ENCODE results near the gene OR2T35. TPM values are rescaled to one million over a fixed set of nuclear protein-coding genes. Genes with fewer than 3 reads are reported as not detected.

Gene OR2T35
- total RNA-seq, 1 experiment from 2014 or later, result not detected

- Histone ChIP-seq H3K9me3 (ENCODE audit: control insufficient read depth in 1 of 2, insufficient read depth in 1 of 2, low read depth in 1 of 2, low read length in 2 of 2) (no peaks in the 10 kb centered on the region), H3K27me3 (ENCODE audit: insufficient read depth, low read length) (0 out of 2 replicates have a peak, but pooled peaks cover 3% of the 10 kb centered on the region), H3K9me2 (ENCODE audit: insufficient read depth) (no peaks in the 10 kb centered on the region), H3K36me3 (ENCODE audit: control insufficient read depth in 1 of 2, insufficient read depth in 2 of 2, low read length in 2 of 2) (no peaks in the 10 kb centered on the region), H3K9ac (ENCODE audit: low read length) (no peak overlapping the region), H3K4me3 (replicated peaks in 1 of 2; ENCODE audit: low read depth in 1 of 2, low read length in 2 of 2) (no peak overlapping the region), H4K20me1 (ENCODE audit: insufficient read depth) (no peaks in the 10 kb centered on the region), H2AFZ (ENCODE audit: low read depth, low read length, poor library complexity, severe bottlenecking) (no peak overlapping the region), H3K27ac (ENCODE audit: low read depth, low read length) (no peak overlapping the region), H3K4me1 (ENCODE audit: control insufficient read depth in 1 of 2, insufficient read depth in 2 of 2, low read length in 2 of 2) (no peaks in the 10 kb centered on the region), H3K79me2 (ENCODE audit: insufficient read depth, low read length) (no peaks in the 10 kb centered on the region), H3K4me2 (ENCODE audit: low read length) (no peak overlapping the region)
- no TSS peak for BruUV-seq (replicated peaks)
- ChIA-PET POLR2A (no interaction called here), CTCF (no interaction called here), RAD21 (ENCODE audit: low non-redundant PET in 1 of 2, low total read pairs in 2 of 2, uncharacterized antibody in 2 of 2, unreplicated experiment in 2 of 2) (no interaction called here)
- DNase-seq (ENCODE audit: low read depth, low spot score), result no peak
- TF ChIP-seq POLR2A (IDR thresholded peaks at IDR 0.05; ENCODE audit: borderline replicate concordance, extremely low read depth, insufficient read depth, insufficient read length), result no peak
- TF ChIP-seq EGR1 (IDR thresholded peaks at IDR 0.05; ENCODE audit: low read depth), result no peak
- intact Hi-C loops (cut with micrococcal nuclease), result no loop called here
- ATAC-seq, result peak; percentile 30; the same call in 1 of the 2 replicates
These were observed 33.1 kb downstream of the OR2T35 start for GRCh38 chr1:248611883-248612414.

DNA sequence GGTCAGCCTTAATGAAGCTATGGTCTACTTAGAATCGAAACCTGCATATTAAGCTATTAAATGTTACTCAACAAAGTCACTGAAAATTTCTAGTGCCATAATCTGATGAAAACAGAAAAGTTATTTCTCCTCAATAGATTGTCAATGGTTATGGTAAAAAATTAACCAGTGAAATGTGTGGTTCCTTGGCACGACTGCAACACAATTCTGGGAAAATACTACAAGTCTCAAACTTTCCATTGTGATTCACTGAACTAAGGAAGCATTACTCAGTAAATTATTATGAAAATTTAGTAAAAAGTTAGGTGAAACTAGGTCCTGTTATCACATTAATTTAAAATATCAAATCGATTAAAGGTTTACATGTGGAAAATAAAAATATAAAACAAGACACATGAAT, 34.8 kb downstream of the OR2T35 start:
- intact Hi-C loops (cut with micrococcal nuclease), result no loop called here

More for the DNA sequence above, 34.8 kb downstream of the OR2T35 start:
- BruUV-seq (replicated peaks), result no TSS peak
- Histone ChIP-seq H2AFZ (ENCODE audit: low read depth, low read length, poor library complexity, severe bottlenecking) (no peak overlapping the region), H3K9me2 (ENCODE audit: insufficient read depth) (no peaks in the 10 kb centered on the region), H3K4me1 (ENCODE audit: control insufficient read depth in 1 of 2, insufficient read depth in 2 of 2, low read length in 2 of 2) (no peaks in the 10 kb centered on the region), H3K4me3 (replicated peaks in 1 of 2; ENCODE audit: low read depth in 1 of 2, low read length in 2 of 2) (no peak overlapping the region), H3K36me3 (ENCODE audit: control insufficient read depth in 1 of 2, insufficient read depth in 2 of 2, low read length in 2 of 2) (no peaks in the 10 kb centered on the region), H3K9ac (ENCODE audit: low read length) (no peak overlapping the region), H3K4me2 (ENCODE audit: low read length) (no peak overlapping the region), H3K27ac (ENCODE audit: low read depth, low read length) (no peak overlapping the region), H3K79me2 (ENCODE audit: insufficient read depth, low read length) (no peaks in the 10 kb centered on the region), H3K9me3 (ENCODE audit: control insufficient read depth in 1 of 2, insufficient read depth in 1 of 2, low read depth in 1 of 2, low read length in 2 of 2) (no peaks in the 10 kb centered on the region), H4K20me1 (ENCODE audit: insufficient read depth) (no peaks in the 10 kb centered on the region), H3K27me3 (ENCODE audit: insufficient read depth, low read length) (0 out of 2 replicates have a peak, but pooled peaks cover 3% of the 10 kb centered on the region)
- DNase-seq (ENCODE audit: low read depth, low spot score), result no peak
- ChIA-PET RAD21 (ENCODE audit: low non-redundant PET in 1 of 2, low total read pairs in 2 of 2, uncharacterized antibody in 2 of 2, unreplicated experiment in 2 of 2) (no interaction called here), POLR2A (no interaction called here), CTCF (no interaction called here)
- no peak for ATAC-seq
- TF ChIP-seq CBX3 (IDR thresholded peaks at IDR 0.05; ENCODE audit: low read depth) (no peak), TCF7L2 (IDR thresholded peaks at IDR 0.05; ENCODE audit: borderline replicate concordance, extremely low read depth, insufficient read depth, insufficient read length) (no peak), ZBTB33 (IDR thresholded peaks at IDR 0.05; ENCODE audit: extremely low read depth, insufficient replicate concordance, low read length) (no peak), ZNF274 (IDR thresholded peaks at IDR 0.05; ENCODE audit: low read depth, low read length) (no peak)
- TF ChIP-seq, protein P1, sequence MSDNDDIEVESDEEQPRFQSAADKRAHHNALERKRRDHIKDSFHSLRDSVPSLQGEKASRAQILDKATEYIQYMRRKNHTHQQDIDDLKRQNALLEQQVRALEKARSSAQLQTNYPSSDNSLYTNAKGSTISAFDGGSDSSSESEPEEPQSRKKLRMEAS (IDR thresholded peaks at IDR 0.05), result no peak
- TF ChIP-seq, protein P2, sequence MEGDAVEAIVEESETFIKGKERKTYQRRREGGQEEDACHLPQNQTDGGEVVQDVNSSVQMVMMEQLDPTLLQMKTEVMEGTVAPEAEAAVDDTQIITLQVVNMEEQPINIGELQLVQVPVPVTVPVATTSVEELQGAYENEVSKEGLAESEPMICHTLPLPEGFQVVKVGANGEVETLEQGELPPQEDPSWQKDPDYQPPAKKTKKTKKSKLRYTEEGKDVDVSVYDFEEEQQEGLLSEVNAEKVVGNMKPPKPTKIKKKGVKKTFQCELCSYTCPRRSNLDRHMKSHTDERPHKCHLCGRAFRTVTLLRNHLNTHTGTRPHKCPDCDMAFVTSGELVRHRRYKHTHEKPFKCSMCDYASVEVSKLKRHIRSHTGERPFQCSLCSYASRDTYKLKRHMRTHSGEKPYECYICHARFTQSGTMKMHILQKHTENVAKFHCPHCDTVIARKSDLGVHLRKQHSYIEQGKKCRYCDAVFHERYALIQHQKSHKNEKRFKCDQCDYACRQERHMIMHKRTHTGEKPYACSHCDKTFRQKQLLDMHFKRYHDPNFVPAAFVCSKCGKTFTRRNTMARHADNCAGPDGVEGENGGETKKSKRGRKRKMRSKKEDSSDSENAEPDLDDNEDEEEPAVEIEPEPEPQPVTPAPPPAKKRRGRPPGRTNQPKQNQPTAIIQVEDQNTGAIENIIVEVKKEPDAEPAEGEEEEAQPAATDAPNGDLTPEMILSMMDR (IDR thresholded peaks at IDR 0.05 in 2 of 3, conservative IDR thresholded peaks at IDR 0.05 in 1 of 3; ENCODE audit: borderline replicate concordance in 1 of 3, insufficient read depth in 1 of 3, low read depth in 2 of 3, low read length in 2 of 3), result no peak
